ENCODE data around the gene ABTB1.
A peak's percentile ranks its signal among the peaks of the same experiment; 100 is the strongest.

Gene ABTB1

GRCh38 chr3:127686512-127686894 lies 13.8 kb downstream of the ABTB1 start:
- Histone ChIP-seq H4K12ac (ENCODE audit: low read depth, low read length) (no peak overlapping the region), H4K8ac (ENCODE audit: low read depth, low read length) (no peak overlapping the region), H3K79me2 (ENCODE audit: control insufficient read depth, insufficient read depth, low read length, poor library complexity) (peaks cover 3% of the 10 kb centered on the region), H2BK12ac (ENCODE audit: low read length) (no peak overlapping the region), H3K36me3 (ENCODE audit: control insufficient read depth in 1 of 2, insufficient read depth in 2 of 2, low read length in 2 of 2) (no peaks in the 10 kb centered on the region), H3K14ac (ENCODE audit: low read length) (no peak overlapping the region), H3K27me3 (ENCODE audit: insufficient read depth, low read length) (no peaks in the 10 kb centered on the region), H3K4me2 (ENCODE audit: low read length) (no peak overlapping the region), H3K4ac (ENCODE audit: low read depth, low read length) (no peak overlapping the region), H3K9ac (ENCODE audit: low read length) (no peak overlapping the region), H3K4me3 (ENCODE audit: low read depth, low read length) (no peak overlapping the region), H3K27ac (ENCODE audit: low read depth, low read length) (no peak overlapping the region), H3K4me1 (ENCODE audit: control insufficient read depth in 1 of 2, insufficient read depth in 2 of 2, low read length in 2 of 2) (peaks cover 13 to 26% of the 10 kb centered on the region in 2 experiments), H3K18ac (ENCODE audit: low read length) (no peak overlapping the region), H4K91ac (ENCODE audit: low read depth, low read length) (no peak overlapping the region), H3K79me1 (ENCODE audit: low read length) (peaks cover 14% of the 10 kb centered on the region), H2BK5ac (ENCODE audit: low read depth, low read length, poor library complexity) (no peak overlapping the region), H2BK120ac (ENCODE audit: insufficient read depth, low read length, poor library complexity) (no peak overlapping the region), H3K9me3 (ENCODE audit: insufficient read depth, low read depth, low read length) (peaks cover 2% of the 10 kb centered on the region), H2AK5ac (ENCODE audit: low read length) (no peak overlapping the region), H2AFZ (ENCODE audit: insufficient read depth, low read length, poor library complexity) (no peak overlapping the region), H3K23ac (ENCODE audit: low read length) (no peak overlapping the region)
- DNase-seq: no peak

- Histone ChIP-seq H2BK12ac (ENCODE audit: low read length) (no peak overlapping the region), H3K27me3 (ENCODE audit: insufficient read depth, low read length) (no peaks in the 10 kb centered on the region), H2BK120ac (ENCODE audit: insufficient read depth, low read length, poor library complexity) (no peak overlapping the region), H3K18ac (ENCODE audit: low read length) (no peak overlapping the region), H3K4me1 (ENCODE audit: control insufficient read depth in 1 of 2, insufficient read depth in 2 of 2, low read length in 2 of 2) (peaks cover 13 to 28% of the 10 kb centered on the region in 2 experiments), H2AK5ac (ENCODE audit: low read length) (no peak overlapping the region), H2AFZ (ENCODE audit: insufficient read depth, low read length, poor library complexity) (no peak overlapping the region), H2BK5ac (ENCODE audit: low read depth, low read length, poor library complexity) (no peak overlapping the region), H3K79me2 (ENCODE audit: control insufficient read depth, insufficient read depth, low read length, poor library complexity) (peaks cover 3% of the 10 kb centered on the region), H4K12ac (ENCODE audit: low read depth, low read length) (no peak overlapping the region), H3K14ac (ENCODE audit: low read length) (no peak overlapping the region), H3K9ac (ENCODE audit: low read length) (no peak overlapping the region), H3K4me3 (ENCODE audit: low read depth, low read length) (no peak overlapping the region), H4K8ac (ENCODE audit: low read depth, low read length) (no peak overlapping the region), H3K9me3 (ENCODE audit: insufficient read depth, low read depth, low read length) (peaks cover 2% of the 10 kb centered on the region), H3K4me2 (ENCODE audit: low read length) (no peak overlapping the region), H3K4ac (ENCODE audit: low read depth, low read length) (no peak overlapping the region), H4K91ac (ENCODE audit: low read depth, low read length) (no peak overlapping the region), H3K36me3 (ENCODE audit: control insufficient read depth in 1 of 2, insufficient read depth in 2 of 2, low read length in 2 of 2) (no peaks in the 10 kb centered on the region), H3K79me1 (ENCODE audit: low read length) (peaks cover 15% of the 10 kb centered on the region), H3K23ac (ENCODE audit: low read length) (no peak overlapping the region), H3K27ac (ENCODE audit: low read depth, low read length) (no peak overlapping the region)
- over 99% methylated on average over 2 of the region's 2 CpGs for WGBS (ENCODE audit: extremely low coverage, insufficient coverage, insufficient read length)
- DNase-seq: no peak
These were observed 14.5 kb downstream of the ABTB1 start for GRCh38 chr3:127687228-127687737.

GRCh38 chr3:127688022-127688415 lies 15.3 kb downstream of the ABTB1 start:
- no peaks in the 10 kb centered on the region for H3K36me3 ChIP-seq (ENCODE audit: control insufficient read depth in 1 of 2, insufficient read depth in 2 of 2, low read length in 2 of 2)
- H3K79me2 ChIP-seq (ENCODE audit: control insufficient read depth, insufficient read depth, low read length, poor library complexity): peaks cover 3% of the 10 kb centered on the region
- no peak overlapping the region for H4K8ac ChIP-seq (ENCODE audit: low read depth, low read length)
- no peak overlapping the region for H3K4me2 ChIP-seq (ENCODE audit: low read length)
- H2AFZ ChIP-seq (ENCODE audit: insufficient read depth, low read length, poor library complexity): no peak overlapping the region
- no peak overlapping the region for H2AK5ac ChIP-seq (ENCODE audit: low read length)
- H3K18ac ChIP-seq (ENCODE audit: low read length): no peak overlapping the region
- no peak for DNase-seq
- no peak overlapping the region for H2BK5ac ChIP-seq (ENCODE audit: low read depth, low read length, poor library complexity)
- no peak overlapping the region for H3K9ac ChIP-seq (ENCODE audit: low read length)
- H3K27ac ChIP-seq (ENCODE audit: low read depth, low read length): no peak overlapping the region
- no peak overlapping the region for H3K4me3 ChIP-seq (ENCODE audit: low read depth, low read length)
- no peak overlapping the region for H4K12ac ChIP-seq (ENCODE audit: low read depth, low read length)
- H3K79me1 ChIP-seq (ENCODE audit: low read length): peaks cover 15% of the 10 kb centered on the region
- no peak overlapping the region for H3K23ac ChIP-seq (ENCODE audit: low read length)
- H2BK120ac ChIP-seq (ENCODE audit: insufficient read depth, low read length, poor library complexity): no peak overlapping the region
- H3K9me3 ChIP-seq (ENCODE audit: insufficient read depth, low read depth, low read length): peaks cover 2% of the 10 kb centered on the region
- no CpG with 5 or more reads among the region's 2 CpGs for WGBS (ENCODE audit: extremely low coverage, insufficient coverage, insufficient read length)
- H3K4ac ChIP-seq (ENCODE audit: low read depth, low read length): no peak overlapping the region
- peaks cover 13 to 28% of the 10 kb centered on the region in 2 experiments for H3K4me1 ChIP-seq (ENCODE audit: control insufficient read depth in 1 of 2, insufficient read depth in 2 of 2, low read length in 2 of 2)
- H3K14ac ChIP-seq (ENCODE audit: low read length): peak overlapping the region; percentile 1
- no peaks in the 10 kb centered on the region for H3K27me3 ChIP-seq (ENCODE audit: insufficient read depth, low read length)
- H2BK12ac ChIP-seq (ENCODE audit: low read length): no peak overlapping the region
- no peak overlapping the region for H4K91ac ChIP-seq (ENCODE audit: low read depth, low read length)

- H3K36me3 ChIP-seq (ENCODE audit: control insufficient read depth in 1 of 2, insufficient read depth in 2 of 2, low read length in 2 of 2): no peaks in the 10 kb centered on the region
- peaks cover 3% of the 10 kb centered on the region for H3K79me2 ChIP-seq (ENCODE audit: control insufficient read depth, insufficient read depth, low read length, poor library complexity)
- no peak overlapping the region for H3K27ac ChIP-seq (ENCODE audit: low read depth, low read length)
- no peak overlapping the region for H3K23ac ChIP-seq (ENCODE audit: low read length)
- no peak overlapping the region for H3K18ac ChIP-seq (ENCODE audit: low read length)
- H2BK120ac ChIP-seq (ENCODE audit: insufficient read depth, low read length, poor library complexity): no peak overlapping the region
- H3K79me1 ChIP-seq (ENCODE audit: low read length): peaks cover 15% of the 10 kb centered on the region
- no peak for DNase-seq
- WGBS (ENCODE audit: extremely low coverage, insufficient coverage, insufficient read length): no CpG with 5 or more reads among the region's 20 CpGs
- peak overlapping the region; percentile 85 for H4K91ac ChIP-seq (ENCODE audit: low read depth, low read length)
- no peak overlapping the region for H3K4me3 ChIP-seq (ENCODE audit: low read depth, low read length)
- H4K12ac ChIP-seq (ENCODE audit: low read depth, low read length): no peak overlapping the region
- no peak overlapping the region for H2AK5ac ChIP-seq (ENCODE audit: low read length)
- H4K8ac ChIP-seq (ENCODE audit: low read depth, low read length): no peak overlapping the region
- H3K4ac ChIP-seq (ENCODE audit: low read depth, low read length): no peak overlapping the region
- H2BK5ac ChIP-seq (ENCODE audit: low read depth, low read length, poor library complexity): no peak overlapping the region
- no peak overlapping the region for H3K9ac ChIP-seq (ENCODE audit: low read length)
- H3K27me3 ChIP-seq (ENCODE audit: insufficient read depth, low read length): no peaks in the 10 kb centered on the region
- no peak overlapping the region for H3K14ac ChIP-seq (ENCODE audit: low read length)
- no peak overlapping the region for H2AFZ ChIP-seq (ENCODE audit: insufficient read depth, low read length, poor library complexity)
- peaks cover 13 to 28% of the 10 kb centered on the region in 2 experiments for H3K4me1 ChIP-seq (ENCODE audit: control insufficient read depth in 1 of 2, insufficient read depth in 2 of 2, low read length in 2 of 2)
- H2BK12ac ChIP-seq (ENCODE audit: low read length): peak overlapping the region; percentile 33
- H3K4me2 ChIP-seq (ENCODE audit: low read length): no peak overlapping the region
- H3K9me3 ChIP-seq (ENCODE audit: insufficient read depth, low read depth, low read length): peaks cover 2% of the 10 kb centered on the region
These were observed 15.9 kb downstream of the ABTB1 start for GRCh38 chr3:127688416-127689265.

All from trophoblast cell (in vitro differentiated cells and primary cell).